Small intestine (tissue), 7 donors: ENCODE results near the gene LPP. TPM values are rescaled to one million over a fixed set of nuclear protein-coding genes. Genes with fewer than 3 reads are reported as not detected.

Experiments
- DNase-seq, 2 donors: peaks; one replicate each; pipeline versions ENCODE4 v3.0.0 to v3.0.0-alpha.2; 2013
- FAIRE-seq: peaks from 2 replicates; lab custom pipeline; 2012; peaks lifted over from hg19 to GRCh38; lab: Jason Lieb, UNC
- H3K27ac ChIP-seq, 3 donors: one replicate each; pipeline ENCODE4 v1.5.1; 2013; ENCODE audit warnings: low read length in 2 of 3, mild to moderate bottlenecking in 2 of 3, control low read depth in 1 of 3, inconsistent platforms in 1 of 3, low read depth in 1 of 3, moderate library complexity in 1 of 3
- H3K27me3 ChIP-seq, 3 donors: one replicate each; pipeline ENCODE4 v1.6.1; 2013; ENCODE audit warnings: low read length in 3 of 3, inconsistent platforms in 1 of 3; ENCODE audit not compliant: control insufficient read depth in 3 of 3, insufficient read depth in 3 of 3
- H3K36me3 ChIP-seq, 3 donors: one replicate each; pipeline ENCODE4 v1.6.1; 2013; ENCODE audit warnings: low read length in 3 of 3, inconsistent platforms in 1 of 3, low read depth in 1 of 3, mild to moderate bottlenecking in 1 of 3, moderate library complexity in 1 of 3; ENCODE audit not compliant: control insufficient read depth in 3 of 3, insufficient read depth in 2 of 3
- H3K4me1 ChIP-seq, 3 donors: one replicate each; pipeline ENCODE4 v1.6.1; 2013; ENCODE audit warnings: low read length in 2 of 3, inconsistent platforms in 1 of 3, low read depth in 1 of 3, mild to moderate bottlenecking in 1 of 3, moderate library complexity in 1 of 3; ENCODE audit not compliant: control insufficient read depth in 3 of 3, insufficient read depth in 2 of 3
- H3K4me3 ChIP-seq, 3 donors: one replicate each; pipeline ENCODE4 v1.5.1; 2013; ENCODE audit warnings: low read length in 3 of 3, control low read depth in 1 of 3, inconsistent platforms in 1 of 3, low read depth in 1 of 3, mild to moderate bottlenecking in 1 of 3, moderate library complexity in 1 of 3
- H3K9me3 ChIP-seq, 2 donors: one replicate each; pipeline ENCODE4 v1.6.1; 2013; ENCODE audit warnings: low read depth in 1 of 2, low read length in 1 of 2; ENCODE audit not compliant: control insufficient read depth in 2 of 2, insufficient read depth in 1 of 2
- WGBS, 3 donors: extraction: QIAGEN DNeasy Blood & Tissue Kit; methylation state at CpG; one replicate each; pipeline ENCODE4 v1.1.7; 2013; 5-methylcytosine and 5-hydroxymethylcytosine counted together
- polyA plus RNA-seq, 4 donors: library from polyadenylated mRNA; stranded (reverse) in 3 of 4; unstranded in 1 of 4; fragments of 200-250 nt in 3 of 4; fragments of 120-200 nt in 1 of 4; gene quantifications; one replicate each; pipeline versions ENCODE4 v1.2.1 to v1.2.3, GENCODE V29; 2013
- donor health status: healthy with polysubstance abuse.
- donor health status: control.
- donor health status: control.
- donor health status: Bipolar disorder and iron deficiency.
- donor health status: healthy.

LPP gene
- polyA plus RNA-seq, 4 donors = 5.4 to 35.8 (median 12.4) TPM

- FAIRE-seq (no peak), DNase-seq (peak; percentile 74 to 82)
- Histone ChIP-seq H3K4me1 (peaks cover 12 to 92% (median 52%) of the 10 kb centered on the region in 3 donors), H3K27me3 (no peaks in the 10 kb centered on the region), H3K36me3 (peaks cover 0 to 12% (median 0%) of the 10 kb centered on the region in 3 donors), H3K27ac (peak overlapping the region in 2 of 3 donors; percentile 58 to 83), H3K4me3 (no peak overlapping the region), H3K9me3 (no peaks in the 10 kb centered on the region)
- WGBS, 3 donors = 24 to 57% (median 31%) methylated on average over 4 of the region's 4 CpGs
Observed at GRCh38 chr3:188217011-188217463, 63.1 kb downstream of the LPP start.

- Histone ChIP-seq H3K4me1 (peaks cover 12 to 94% (median 50%) of the 10 kb centered on the region in 3 donors), H3K27ac (peak overlapping the region in 2 of 3 donors; percentile 58 to 83), H3K27me3 (no peaks in the 10 kb centered on the region), H3K4me3 (no peak overlapping the region), H3K9me3 (no peaks in the 10 kb centered on the region), H3K36me3 (peaks cover 0 to 12% (median 0%) of the 10 kb centered on the region in 3 donors)
- DNase-seq = no peak
- 39 to 53% (median 49%) methylated on average over 4 of the region's 4 CpGs for WGBS, 3 donors
- FAIRE-seq = no peak
Observed at GRCh38 chr3:188217726-188218125, 63.8 kb downstream of the LPP start.

GRCh38 chr3:188218603-188219002, 64.6 kb downstream of the LPP start:
- Histone ChIP-seq H3K36me3 (peaks cover 0 to 12% (median 0%) of the 10 kb centered on the region in 3 donors), H3K27ac (peak overlapping the region; percentile 26 to 58 (median 52)), H3K4me3 (no peak overlapping the region), H3K9me3 (no peaks in the 10 kb centered on the region), H3K4me1 (peaks cover 13 to 93% (median 50%) of the 10 kb centered on the region in 3 donors), H3K27me3 (no peaks in the 10 kb centered on the region)
- FAIRE-seq (no peak), DNase-seq (no peak)
- WGBS, 3 donors = 25 to 56% (median 31%) methylated on average over 1 of the region's 1 CpG

- FAIRE-seq (no peak), DNase-seq (peak; percentile 66 to 68)
- peaks cover 0 to 12% (median 0%) of the 10 kb centered on the region in 3 donors for H3K36me3 ChIP-seq
- H3K27ac ChIP-seq = peak overlapping the region; percentile 22 to 94 (median 58)
- H3K9me3 ChIP-seq = no peaks in the 10 kb centered on the region
- no peak overlapping the region for H3K4me3 ChIP-seq
- WGBS, 3 donors = 16 to 69% (median 40%) methylated on average over 5 of the region's 5 CpGs
- peaks cover 13 to 91% (median 50%) of the 10 kb centered on the region in 3 donors for H3K4me1 ChIP-seq
- H3K27me3 ChIP-seq = no peaks in the 10 kb centered on the region
Observed at GRCh38 chr3:188219147-188219546, 65.2 kb downstream of the LPP start.

- H3K4me3 ChIP-seq = no peak overlapping the region
- H3K9me3 ChIP-seq = no peaks in the 10 kb centered on the region
- DNase-seq (no peak), FAIRE-seq (no peak)
- H3K27ac ChIP-seq = peak overlapping the region in 2 of 3 donors; percentile 58 to 94
- peaks cover 13 to 80% (median 41%) of the 10 kb centered on the region in 3 donors for H3K4me1 ChIP-seq
- H3K36me3 ChIP-seq = peaks cover 0 to 12% (median 0%) of the 10 kb centered on the region in 3 donors
- 84 to 90% (median 90%) methylated on average over 6 of the region's 6 CpGs for WGBS, 3 donors
- no peaks in the 10 kb centered on the region for H3K27me3 ChIP-seq
Observed at GRCh38 chr3:188220097-188220788, 66.3 kb downstream of the LPP start.

- H3K4me1 ChIP-seq = peaks cover 13 to 71% (median 38%) of the 10 kb centered on the region in 3 donors
- H3K36me3 ChIP-seq = peaks cover 0 to 16% (median 0%) of the 10 kb centered on the region in 3 donors
Observed at GRCh38 chr3:188220988-188221818, 67.2 kb downstream of the LPP start.

GRCh38 chr3:188223936-188224335, 70.0 kb downstream of the LPP start:
- no peak overlapping the region for H3K27ac ChIP-seq
- H3K4me1 ChIP-seq = peaks cover 16 to 48% (median 19%) of the 10 kb centered on the region in 3 donors
- 90 to 97% (median 96%) methylated on average over 3 of the region's 3 CpGs for WGBS, 3 donors
- peaks cover 0 to 25% (median 0%) of the 10 kb centered on the region in 3 donors for H3K36me3 ChIP-seq
- H3K4me3 ChIP-seq = no peak overlapping the region
- no peaks in the 10 kb centered on the region for H3K9me3 ChIP-seq
- DNase-seq = no peak
- no peak for FAIRE-seq
- no peaks in the 10 kb centered on the region for H3K27me3 ChIP-seq

More at GRCh38 chr3:188220988-188221818, 67.2 kb downstream of the LPP start:
- no peak for FAIRE-seq
- no peak overlapping the region for H3K4me3 ChIP-seq
- WGBS, 3 donors = 38 to 66% (median 56%) methylated on average over 11 of the region's 11 CpGs
- H3K9me3 ChIP-seq = no peaks in the 10 kb centered on the region
- peak in 1 of 2 donors; percentile 54 for DNase-seq
- H3K27ac ChIP-seq = peak overlapping the region in 2 of 3 donors; percentile 58 to 94
- H3K27me3 ChIP-seq = no peaks in the 10 kb centered on the region

- Histone ChIP-seq H3K4me1 (peaks cover 0 to 19% (median 8%) of the 10 kb centered on the region in 3 donors), H3K27me3 (no peaks in the 10 kb centered on the region), H3K36me3 (peaks cover 0 to 34% (median 0%) of the 10 kb centered on the region in 3 donors), H3K27ac (no peak overlapping the region), H3K9me3 (no peaks in the 10 kb centered on the region), H3K4me3 (no peak overlapping the region)
- WGBS, 3 donors = 57 to 90% (median 83%) methylated on average over 3 of the region's 3 CpGs
- no peak for DNase-seq
- no peak for FAIRE-seq
Observed at GRCh38 chr3:188227442-188227841, 73.5 kb downstream of the LPP start.
